Prostate gland (tissue), 2 donors: ENCODE results near the gene OSBPL9. TPM values are rescaled to one million over a fixed set of nuclear protein-coding genes. Genes with fewer than 3 reads are reported as not detected.

Source experiments
- DNase-seq: peaks from one replicate; pipeline ENCODE4 v3.0.0-alpha.2; 2019; ENCODE audit warnings: low spot score
- H3K27ac ChIP-seq, 2 donors: fragments of 200-600 bp; sonication (generic); 2 replicates each; pipeline ENCODE4 v1.5.1; 2017 to 2019
- H3K27me3 ChIP-seq: fragments of 200-600 bp; sonication (generic); replicated peaks from 2 replicates; pipeline ENCODE4 v1.5.1; 2019; ENCODE audit not compliant: insufficient read depth
- H3K36me3 ChIP-seq, 2 donors: fragments of 200-600 bp; sonication (generic); 1 replicate in 1 of 2; 2 replicates in 1 of 2; pipeline versions ENCODE4 v1.5.1 to v1.8.1; 2017 to 2019
- H3K4me1 ChIP-seq: fragments of 200-600 bp; sonication (generic); replicated peaks from 2 replicates; pipeline ENCODE4 v1.5.1; 2019
- H3K4me3 ChIP-seq, 2 donors: fragments of 200-600 bp; sonication (generic); 2 replicates each; pipeline ENCODE4 v1.5.1; 2017 to 2019
- H3K9me3 ChIP-seq: fragments of 200-600 bp; sonication (generic); 2 replicates; pipeline ENCODE4 v1.5.1; 2017
- POLR2A ChIP-seq: fragments of 450-650 bp; IDR thresholded peaks from one replicate; pipeline ENCODE4 v1.6.1; 2016; ENCODE audit warnings: antibody characterized with exemption, mild to moderate bottlenecking
- POLR2AphosphoS5 ChIP-seq: sonication (generic); formaldehyde crosslinking; IDR thresholded peaks from one replicate; pipeline ENCODE4 v1.6.1; 2017; ENCODE audit warnings: antibody characterized with exemption
- WGBS: methylation state at CpG from one replicate; pipeline ENCODE4 v1.1.5; 2018; 5-methylcytosine and 5-hydroxymethylcytosine counted together
- intact Hi-C: fragments of 100-400 bp; cut with DNase I; formaldehyde crosslinking; loops from one replicate; pipeline ENCODE4 v1.14.2; 2022
- total RNA-seq, 2 donors: library from RNA; depleted of rRNA; stranded (reverse); fragments of >200 nt; gene quantifications; one replicate each; pipeline ENCODE4 v1.1.0, GENCODE V29; 2016
- TF ChIP-seq, protein P1 (sequence below), 4 experiments: fragments of 200-600 bp in 2 of 4; fragments of 450-650 bp in 2 of 4; sonication (generic) in 2 of 4; IDR thresholded peaks; 1 replicate in 3 of 4; 2 replicates in 1 of 4; pipeline ENCODE4 v1.5.1; 2016 to 2019; ENCODE audit warnings: antibody characterized with exemption in 4 of 4, mild to moderate bottlenecking in 2 of 4, moderate library complexity in 2 of 4

The OSBPL9 gene
- total RNA-seq, 2 donors from 2014 or later = 93.6 to 104 TPM

DNA sequence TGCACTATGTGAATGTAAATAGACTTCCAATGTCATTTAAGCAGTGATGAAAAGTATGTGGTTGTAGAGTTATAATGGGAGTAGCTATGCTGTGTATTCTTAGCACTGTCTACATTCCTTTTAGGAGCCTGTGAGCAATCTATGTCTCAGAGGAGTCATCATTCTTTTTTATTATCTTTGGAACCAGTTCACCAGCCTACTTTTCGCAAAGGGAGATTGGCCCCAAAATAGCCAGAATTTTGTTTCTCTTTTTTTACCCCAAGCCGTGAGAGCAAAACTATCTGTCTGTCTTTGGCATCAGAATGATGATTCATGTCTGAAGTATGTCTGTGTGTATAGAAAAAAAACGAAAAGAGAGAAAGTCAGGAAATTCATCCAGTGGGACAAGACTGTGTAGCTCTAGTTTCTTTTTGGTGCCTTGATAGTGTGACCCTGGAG, 44.2 kb downstream of the OSBPL9 start:
- DNase-seq = no peak
- Histone ChIP-seq H3K4me3 (no peak overlapping the region), H3K27me3 (no peaks in the 10 kb centered on the region), H3K36me3 (no peaks in the 10 kb centered on the region), H3K9me3 (no peaks in the 10 kb centered on the region), H3K27ac (no peak overlapping the region), H3K4me1 (peaks cover 5% of the 10 kb centered on the region)
- TF ChIP-seq POLR2A (no peak), POLR2AphosphoS5 (no peak)
- TF ChIP-seq, protein P1, sequence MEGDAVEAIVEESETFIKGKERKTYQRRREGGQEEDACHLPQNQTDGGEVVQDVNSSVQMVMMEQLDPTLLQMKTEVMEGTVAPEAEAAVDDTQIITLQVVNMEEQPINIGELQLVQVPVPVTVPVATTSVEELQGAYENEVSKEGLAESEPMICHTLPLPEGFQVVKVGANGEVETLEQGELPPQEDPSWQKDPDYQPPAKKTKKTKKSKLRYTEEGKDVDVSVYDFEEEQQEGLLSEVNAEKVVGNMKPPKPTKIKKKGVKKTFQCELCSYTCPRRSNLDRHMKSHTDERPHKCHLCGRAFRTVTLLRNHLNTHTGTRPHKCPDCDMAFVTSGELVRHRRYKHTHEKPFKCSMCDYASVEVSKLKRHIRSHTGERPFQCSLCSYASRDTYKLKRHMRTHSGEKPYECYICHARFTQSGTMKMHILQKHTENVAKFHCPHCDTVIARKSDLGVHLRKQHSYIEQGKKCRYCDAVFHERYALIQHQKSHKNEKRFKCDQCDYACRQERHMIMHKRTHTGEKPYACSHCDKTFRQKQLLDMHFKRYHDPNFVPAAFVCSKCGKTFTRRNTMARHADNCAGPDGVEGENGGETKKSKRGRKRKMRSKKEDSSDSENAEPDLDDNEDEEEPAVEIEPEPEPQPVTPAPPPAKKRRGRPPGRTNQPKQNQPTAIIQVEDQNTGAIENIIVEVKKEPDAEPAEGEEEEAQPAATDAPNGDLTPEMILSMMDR (IDR thresholded peaks at IDR 0.05) = no peak
- 5% methylated on average over 3 of the region's 3 CpGs for WGBS
- intact Hi-C loops = no loop called here

DNA sequence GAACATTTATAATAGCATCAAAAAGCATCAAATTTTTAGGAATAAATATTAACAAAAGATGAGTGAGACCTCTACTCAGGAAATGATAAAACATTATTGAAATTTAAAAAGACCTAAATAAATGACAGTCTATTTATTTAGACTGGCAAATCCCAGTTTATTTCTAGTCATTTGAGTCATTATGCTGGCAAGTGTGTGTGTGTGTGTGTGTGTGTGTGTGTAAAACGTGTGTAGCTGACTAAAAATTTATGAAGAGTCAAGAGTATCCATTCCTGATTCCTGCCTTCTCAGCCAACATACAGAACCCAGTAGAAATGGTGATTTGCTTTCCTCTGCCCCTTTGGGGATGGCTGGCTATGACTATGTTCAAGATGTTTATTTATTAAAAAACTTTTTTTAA, 46.2 kb downstream of the OSBPL9 start:
- no peak for TF ChIP-seq POLR2AphosphoS5
- no peak for TF ChIP-seq POLR2A
- TF ChIP-seq, protein P1 (IDR thresholded peaks at IDR 0.05) = no peak
- intact Hi-C loops = no loop called here
- WGBS = 17% methylated on average over 1 of the region's 1 CpG
- no peaks in the 10 kb centered on the region for H3K9me3 ChIP-seq
- no peaks in the 10 kb centered on the region for H3K27me3 ChIP-seq
- H3K4me3 ChIP-seq = no peak overlapping the region
- DNase-seq = no peak
- H3K4me1 ChIP-seq = peaks cover 5% of the 10 kb centered on the region
- no peak overlapping the region for H3K27ac ChIP-seq
- H3K36me3 ChIP-seq = no peaks in the 10 kb centered on the region

DNA sequence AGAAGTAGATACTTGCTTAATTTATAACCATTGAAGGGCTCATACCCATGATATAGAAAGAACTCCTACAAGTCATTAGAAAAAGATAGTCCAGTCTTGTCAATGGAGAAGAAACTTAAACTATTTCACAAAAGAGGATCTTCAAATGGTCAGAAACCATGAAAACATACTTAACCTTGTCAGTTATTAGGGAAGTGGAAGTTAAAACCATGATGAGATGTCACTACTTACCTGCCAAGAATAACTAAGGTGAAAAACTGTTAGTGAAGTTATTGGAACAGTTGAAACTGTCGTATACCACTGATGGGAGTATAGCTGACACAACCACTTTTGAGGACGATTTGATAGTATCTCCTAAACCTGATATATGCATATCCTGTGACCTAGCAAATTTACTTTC, 46.8 kb downstream of the OSBPL9 start:
- peaks cover 5% of the 10 kb centered on the region for H3K4me1 ChIP-seq
- 89% methylated on average over 2 of the region's 2 CpGs for WGBS

DNA sequence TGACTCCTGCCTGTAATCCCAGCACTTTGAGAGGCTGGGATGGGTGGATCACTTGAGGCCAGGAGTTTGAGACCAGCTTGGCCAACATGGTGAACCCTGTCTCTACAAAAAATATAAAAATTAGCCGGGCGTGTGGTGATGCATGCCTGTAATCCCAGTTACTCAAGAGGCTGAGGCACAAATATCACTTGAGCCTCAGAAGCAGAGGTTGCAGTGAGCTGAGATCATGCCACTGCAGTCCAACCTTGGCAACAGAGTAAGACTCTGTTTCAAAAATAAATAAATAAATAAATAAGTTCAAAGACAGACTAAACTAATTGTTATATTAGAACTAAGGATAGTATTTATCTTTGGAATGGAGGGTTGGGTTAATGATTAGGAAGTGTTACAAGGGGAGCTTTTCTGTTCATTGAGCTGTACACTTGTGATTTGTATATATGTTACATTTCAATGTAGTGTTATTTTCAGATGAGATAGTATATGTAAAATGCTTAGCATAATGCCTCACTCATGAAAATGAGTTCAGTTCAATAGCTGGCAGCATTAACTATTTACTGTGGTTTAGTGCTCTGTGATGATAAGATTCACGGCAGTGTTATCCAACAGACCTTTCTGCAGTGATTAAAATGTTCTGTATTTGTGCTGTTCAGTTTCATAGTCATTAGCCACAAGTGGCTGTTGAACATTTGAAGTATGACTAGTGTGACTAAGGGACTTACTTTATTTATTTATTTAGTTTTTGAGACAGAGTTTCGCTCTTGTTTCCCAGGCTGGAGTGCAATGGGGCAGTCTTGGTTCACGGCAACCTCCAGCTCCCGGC, 47.7 kb downstream of the OSBPL9 start:
- Histone ChIP-seq H3K9me3 (no peaks in the 10 kb centered on the region), H3K36me3 (no peaks in the 10 kb centered on the region), H3K27me3 (no peaks in the 10 kb centered on the region), H3K4me1 (peaks cover 5% of the 10 kb centered on the region), H3K27ac (no peak overlapping the region), H3K4me3 (no peak overlapping the region)
- TF ChIP-seq POLR2A (no peak), POLR2AphosphoS5 (no peak)
- TF ChIP-seq, protein P1 (IDR thresholded peaks at IDR 0.05) = no peak
- no peak for DNase-seq
- intact Hi-C loops = no loop called here
- WGBS = 94% methylated on average over 6 of the region's 6 CpGs

More for the DNA sequence above, 46.8 kb downstream of the OSBPL9 start:
- Histone ChIP-seq H3K27me3 (no peaks in the 10 kb centered on the region), H3K27ac (no peak overlapping the region), H3K4me3 (no peak overlapping the region), H3K36me3 (no peaks in the 10 kb centered on the region), H3K9me3 (no peaks in the 10 kb centered on the region)
- intact Hi-C loops = no loop called here
- TF ChIP-seq POLR2A (no peak), POLR2AphosphoS5 (no peak)
- TF ChIP-seq, protein P1 (IDR thresholded peaks at IDR 0.05) = no peak
- DNase-seq = no peak

DNA sequence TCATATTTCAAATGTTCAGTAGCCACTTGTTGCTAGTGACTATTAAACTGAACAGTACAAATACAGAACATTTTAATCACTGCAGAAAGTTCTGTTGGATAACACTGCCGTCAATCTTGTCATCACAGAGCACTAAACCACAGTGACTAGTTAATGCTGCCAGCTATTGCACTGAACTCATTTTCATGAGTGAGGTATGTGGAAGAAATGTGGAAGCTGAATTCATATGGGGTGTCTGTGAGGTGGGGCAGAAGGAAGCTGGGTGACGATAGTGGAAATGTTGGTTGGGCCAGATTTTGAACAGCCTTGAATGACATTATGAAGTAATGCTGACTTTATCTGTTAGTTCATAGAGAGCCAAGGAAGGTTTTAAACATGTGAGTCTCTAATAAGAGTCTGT, 49.6 kb downstream of the OSBPL9 start:
- 84% methylated on average over 2 of the region's 2 CpGs for WGBS
- H3K4me3 ChIP-seq = no peak overlapping the region
- no peaks in the 10 kb centered on the region for H3K4me1 ChIP-seq
- intact Hi-C loops = no loop called here
- DNase-seq = no peak
- no peak for TF ChIP-seq POLR2A
- no peak for TF ChIP-seq POLR2AphosphoS5
- TF ChIP-seq, protein P1 (IDR thresholded peaks at IDR 0.05) = no peak
- no peak overlapping the region for H3K27ac ChIP-seq
- H3K36me3 ChIP-seq = no peaks in the 10 kb centered on the region
- H3K9me3 ChIP-seq = no peaks in the 10 kb centered on the region
- H3K27me3 ChIP-seq = no peaks in the 10 kb centered on the region
